HepG2 (cell line): ENCODE data around the gene CHM. TPM values are rescaled to one million over a fixed set of nuclear protein-coding genes. Genes with fewer than 3 reads are reported as not detected.

Experiments
- ATAC-seq: fragments of 200-7000 bp; cut with Tn5 transposase; 3 replicates; pipeline ENCODE4 v1.9.1; 2020; ENCODE audit warnings: mild to moderate bottlenecking, moderate library complexity
- BruUV-seq: library from RNA; stranded (reverse); fragments of 400-500 nt; replicated peaks from 2 replicates; lab custom pipeline; 2021; lab: Mats Ljungman, UMichigan
- CTCF ChIA-PET: fragments of 300-600 bp; formaldehyde crosslinking; extraction: SDS; loops from one replicate; lab custom pipeline; 2021; ENCODE audit warnings: low total read pairs, inconsistent platforms, low intra/inter-chr PET ratio; lab: Yijun Ruan, JAX
- POLR2A ChIA-PET: fragments of 350-600 bp; sonication (Branson Sonifier 250); formaldehyde crosslinking; loops from one replicate; lab custom pipeline; 2020; ENCODE audit warnings: antibody characterized with exemption, inconsistent platforms; lab: Yijun Ruan, JAX
- DNase-seq: peaks from one replicate; pipeline ENCODE4 v3.0.0-alpha.2; 2015; ENCODE audit warnings: low spot score
- FAIRE-seq: peaks from 3 replicates; lab custom pipeline; 2011; peaks lifted over from hg19 to GRCh38; lab: Jason Lieb, UNC
- H2AFZ ChIP-seq: one replicate; pipeline ENCODE4 v1.6.1; 2011; ENCODE audit warnings: low read length, inconsistent platforms
- H3K27ac ChIP-seq: fragments of 300-600 bp; 3 replicates; pipeline ENCODE4 v1.8.0; 2011; ENCODE audit warnings: mixed run types, mild to moderate bottlenecking, mixed read lengths, low read length, inconsistent platforms; ENCODE audit not compliant: insufficient read depth; ENCODE audit errors: extremely low read length
- H3K27me3 ChIP-seq, 2 experiments: fragments of 200-600 bp in 1 of 2; 2 replicates in 1 of 2; 3 replicates in 1 of 2; pipeline versions ENCODE4 v1.6.0 to v1.8.0; 2011; ENCODE audit warnings: low read length in 2 of 2, mild to moderate bottlenecking in 2 of 2, moderate library complexity in 2 of 2, inconsistent platforms in 1 of 2; ENCODE audit not compliant: insufficient read depth in 2 of 2, control insufficient read depth in 1 of 2
- H3K36me3 ChIP-seq, 2 experiments: fragments of 200-600 bp in 1 of 2; replicated peaks in 1 of 2; 2 replicates in 1 of 2; 3 replicates in 1 of 2; pipeline versions ENCODE4 v1.5.1 to v1.8.0; 2011; ENCODE audit warnings: low read length in 2 of 2, inconsistent platforms in 1 of 2; ENCODE audit not compliant: insufficient read depth in 2 of 2, control insufficient read depth in 1 of 2
- H3K4me1 ChIP-seq: 2 replicates; pipeline ENCODE4 v1.5.1; 2012; ENCODE audit warnings: low read length, inconsistent platforms; ENCODE audit not compliant: insufficient read depth
- H3K4me2 ChIP-seq: 2 replicates; pipeline ENCODE4 v1.6.0; 2011; ENCODE audit warnings: low read depth, low read length, inconsistent platforms
- H3K4me3 ChIP-seq, 3 experiments: fragments of 200-600 bp in 1 of 3; sonication (generic), shearing (Covaris generic) in 1 of 3; replicated peaks in 1 of 3; 2 replicates each; pipeline ENCODE4 v1.5.1; 2011 to 2016; ENCODE audit warnings: low read length in 3 of 3, inconsistent platforms in 2 of 3, low read depth in 2 of 3, mild to moderate bottlenecking in 2 of 3, control low read depth in 1 of 3, mixed read lengths in 1 of 3; ENCODE audit not compliant: insufficient read depth in 1 of 3
- H3K79me2 ChIP-seq: one replicate; pipeline ENCODE4 v1.6.1; 2011; ENCODE audit warnings: low read length, inconsistent platforms; ENCODE audit not compliant: insufficient read depth
- H3K9ac ChIP-seq: 2 replicates; pipeline ENCODE4 v1.6.0; 2011; ENCODE audit warnings: mild to moderate bottlenecking, low read depth, low read length, inconsistent platforms; ENCODE audit not compliant: insufficient read depth
- H3K9me3 ChIP-seq: 2 replicates; pipeline ENCODE4 v1.5.1; 2012; ENCODE audit warnings: mild to moderate bottlenecking, low read length
- H4K20me1 ChIP-seq: 2 replicates; pipeline ENCODE4 v1.6.0; 2011; ENCODE audit warnings: inconsistent platforms, mild to moderate bottlenecking, low read length, moderate library complexity; ENCODE audit not compliant: insufficient read depth
- ATF7 ChIP-seq, 2 experiments: fragments of 450-650 bp in 1 of 2; sonication (generic) in 1 of 2; formaldehyde crosslinking in 1 of 2; IDR thresholded peaks; 2 replicates each; pipeline versions ENCODE4 v1.4.0 to v1.6.1; 2016 to 2020; ENCODE audit warnings: antibody characterized with exemption in 1 of 2, mild to moderate bottlenecking in 1 of 2, missing genetic modification reagents in 1 of 2
- GFI1 ChIP-seq: sonication (generic); formaldehyde crosslinking; IDR thresholded peaks from 2 replicates; pipeline ENCODE4 v1.5.0; 2020; ENCODE audit warnings: missing genetic modification reagents, mild to moderate bottlenecking, borderline replicate concordance
- MEF2D ChIP-seq: sonication (generic); formaldehyde crosslinking; IDR thresholded peaks from 2 replicates; pipeline ENCODE4 v1.5.1; 2020; ENCODE audit warnings: mild to moderate bottlenecking, missing genetic modification reagents
- MIER2 ChIP-seq: IDR thresholded peaks from 2 replicates; pipeline ENCODE4 v1.6.1; 2016; ENCODE audit warnings: missing biosample characterization, missing genetic modification reagents
- ZNF644 ChIP-seq: IDR thresholded peaks from 2 replicates; pipeline ENCODE4 v1.6.1; 2016; ENCODE audit warnings: low read depth
- WGBS: methylation state at CpG from one replicate; pipeline ENCODE4 v1.1.6; 2017; ENCODE audit warnings: low lambda C conversion rate; 5-methylcytosine and 5-hydroxymethylcytosine counted together
- in situ Hi-C: cut with HindIII; loops from 2 replicates; pipeline ENCODE4 v1.10.0; 2017; ENCODE audit warnings: low pct_unique_long_range_greater_than_20kb; ENCODE audit not compliant: extremely low pct_ligation_motif_present
- intact Hi-C: fragments of 100-400 bp; cut with micrococcal nuclease; formaldehyde crosslinking; loops from one replicate; pipeline ENCODE4 v1.10.0; 2022; ENCODE audit not compliant: unreplicated experiment
- polyA plus RNA-seq, 8 experiments: library from polyadenylated mRNA; depleted of rRNA in 3 of 8; stranded (reverse) in 7 of 8; unstranded in 1 of 8; fragments of >200 nt; fragmentation: Illumina TruSeq in 4 of 8; extraction: Trizol in 4 of 8; gene quantifications; 2 replicates each; pipeline versions ENCODE4 v1.2.1 to v1.2.3, GENCODE V29; 2011 to 2016; ENCODE audit warnings: low read depth in 4 of 8, missing spikeins in 1 of 8, mixed read lengths in 1 of 8; ENCODE audit not compliant: insufficient read depth in 1 of 8
- total RNA-seq, 5 experiments: library from RNA; depleted of rRNA; stranded (reverse); fragments of >200 nt; fragmentation: Illumina TruSeq; extraction: Trizol; gene quantifications; 2 replicates each; pipeline ENCODE4 v1.2.3, GENCODE V29; 2016; ENCODE audit warnings: low read depth in 1 of 5
- TF ChIP-seq, protein P1 (sequence below): sonication (generic); formaldehyde crosslinking; IDR thresholded peaks from 2 replicates; pipeline ENCODE4 v1.4.0; 2020; ENCODE audit warnings: mild to moderate bottlenecking, missing genetic modification reagents
- TF ChIP-seq, protein P2 (sequence below): sonication (generic); formaldehyde crosslinking; IDR thresholded peaks from 2 replicates; pipeline ENCODE4 v1.8.1; 2023; ENCODE audit warnings: missing genetic modification reagents, mild to moderate bottlenecking, borderline replicate concordance
- TF ChIP-seq, protein P3 (sequence below): sonication (generic); formaldehyde crosslinking; conservative IDR thresholded peaks from 2 replicates; pipeline ENCODE4 v1.4.0; 2020; ENCODE audit warnings: mild to moderate bottlenecking, missing genetic modification reagents, moderate library complexity
- TF ChIP-seq, protein P4 (sequence below): IDR thresholded peaks from 2 replicates; pipeline ENCODE4 v1.6.1; 2016; ENCODE audit warnings: low read depth, missing genetic modification reagents, missing compliant biosample characterization

CHM gene
- total and polyA plus RNA-seq, 2 of the 13 experiments (the other 11 are each of a cell fraction or from before 2014, with no cell fraction given) = 15.1 to 15.5 TPM

DNA sequence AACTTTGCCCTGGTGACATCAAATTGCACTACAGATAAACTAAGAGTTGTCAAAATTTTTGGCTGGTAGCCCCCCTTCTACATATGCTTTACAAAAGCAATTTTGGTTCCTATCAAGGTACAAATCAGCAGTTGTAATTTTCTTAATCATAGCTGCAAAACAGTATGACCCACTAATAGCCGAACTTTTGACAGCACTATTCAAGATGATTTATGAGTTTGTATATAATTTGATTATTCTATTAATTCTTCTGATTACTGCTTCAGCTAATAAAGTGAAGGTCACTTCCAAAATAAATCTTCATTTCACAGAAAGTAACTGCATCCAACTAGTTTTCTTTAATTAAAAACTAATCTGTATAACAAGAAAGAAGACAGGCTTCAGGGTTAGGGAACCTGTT, 119.6 kb downstream of the CHM start:
- Histone ChIP-seq H3K9ac (no peak overlapping the region), H3K4me3 (no peak overlapping the region), H2AFZ (no peak overlapping the region), H3K36me3 (no peaks in the 10 kb centered on the region), H3K4me1 (no peaks in the 10 kb centered on the region), H3K27ac (no peak overlapping the region), H3K4me2 (no peak overlapping the region)
- no peak for ATAC-seq
- CTCF ChIA-PET = no interaction called here
- DNase-seq = no peak
- 91% methylated on average over 1 of the region's 1 CpG for WGBS
- intact Hi-C loops = loop anchor here (10.0 kb wide), 1 partner anchor 137 kb away; no protein-coding TSS in a partner anchor
- TF ChIP-seq MIER2 (CRISPR knock-in tag) = no peak
- TF ChIP-seq GFI1 (CRISPR knock-in tag) = no peak
- TF ChIP-seq ZNF644 (CRISPR knock-in tag) = no peak
- no peak for TF ChIP-seq MEF2D
- TF ChIP-seq, protein P1, sequence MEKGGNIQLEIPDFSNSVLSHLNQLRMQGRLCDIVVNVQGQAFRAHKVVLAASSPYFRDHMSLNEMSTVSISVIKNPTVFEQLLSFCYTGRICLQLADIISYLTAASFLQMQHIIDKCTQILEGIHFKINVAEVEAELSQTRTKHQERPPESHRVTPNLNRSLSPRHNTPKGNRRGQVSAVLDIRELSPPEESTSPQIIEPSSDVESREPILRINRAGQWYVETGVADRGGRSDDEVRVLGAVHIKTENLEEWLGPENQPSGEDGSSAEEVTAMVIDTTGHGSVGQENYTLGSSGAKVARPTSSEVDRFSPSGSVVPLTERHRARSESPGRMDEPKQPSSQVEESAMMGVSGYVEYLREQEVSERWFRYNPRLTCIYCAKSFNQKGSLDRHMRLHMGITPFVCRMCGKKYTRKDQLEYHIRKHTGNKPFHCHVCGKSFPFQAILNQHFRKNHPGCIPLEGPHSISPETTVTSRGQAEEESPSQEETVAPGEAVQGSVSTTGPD (CRISPR knock-in tag) = no peak
- no peak for TF ChIP-seq ATF7 (IDR thresholded peaks at IDR 0.05)
- TF ChIP-seq ATF7 (CRISPR knock-in tag; IDR thresholded peaks at IDR 0.05) = no peak
- TF ChIP-seq, protein P2, sequence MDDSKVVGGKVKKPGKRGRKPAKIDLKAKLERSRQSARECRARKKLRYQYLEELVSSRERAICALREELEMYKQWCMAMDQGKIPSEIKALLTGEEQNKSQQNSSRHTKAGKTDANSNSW (CRISPR knock-in tag) = no peak
- TF ChIP-seq, protein P3, sequence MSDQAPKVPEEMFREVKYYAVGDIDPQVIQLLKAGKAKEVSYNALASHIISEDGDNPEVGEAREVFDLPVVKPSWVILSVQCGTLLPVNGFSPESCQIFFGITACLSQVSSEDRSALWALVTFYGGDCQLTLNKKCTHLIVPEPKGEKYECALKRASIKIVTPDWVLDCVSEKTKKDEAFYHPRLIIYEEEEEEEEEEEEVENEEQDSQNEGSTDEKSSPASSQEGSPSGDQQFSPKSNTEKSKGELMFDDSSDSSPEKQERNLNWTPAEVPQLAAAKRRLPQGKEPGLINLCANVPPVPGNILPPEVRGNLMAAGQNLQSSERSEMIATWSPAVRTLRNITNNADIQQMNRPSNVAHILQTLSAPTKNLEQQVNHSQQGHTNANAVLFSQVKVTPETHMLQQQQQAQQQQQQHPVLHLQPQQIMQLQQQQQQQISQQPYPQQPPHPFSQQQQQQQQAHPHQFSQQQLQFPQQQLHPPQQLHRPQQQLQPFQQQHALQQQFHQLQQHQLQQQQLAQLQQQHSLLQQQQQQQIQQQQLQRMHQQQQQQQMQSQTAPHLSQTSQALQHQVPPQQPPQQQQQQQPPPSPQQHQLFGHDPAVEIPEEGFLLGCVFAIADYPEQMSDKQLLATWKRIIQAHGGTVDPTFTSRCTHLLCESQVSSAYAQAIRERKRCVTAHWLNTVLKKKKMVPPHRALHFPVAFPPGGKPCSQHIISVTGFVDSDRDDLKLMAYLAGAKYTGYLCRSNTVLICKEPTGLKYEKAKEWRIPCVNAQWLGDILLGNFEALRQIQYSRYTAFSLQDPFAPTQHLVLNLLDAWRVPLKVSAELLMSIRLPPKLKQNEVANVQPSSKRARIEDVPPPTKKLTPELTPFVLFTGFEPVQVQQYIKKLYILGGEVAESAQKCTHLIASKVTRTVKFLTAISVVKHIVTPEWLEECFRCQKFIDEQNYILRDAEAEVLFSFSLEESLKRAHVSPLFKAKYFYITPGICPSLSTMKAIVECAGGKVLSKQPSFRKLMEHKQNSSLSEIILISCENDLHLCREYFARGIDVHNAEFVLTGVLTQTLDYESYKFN = no peak
- TF ChIP-seq, protein P4, sequence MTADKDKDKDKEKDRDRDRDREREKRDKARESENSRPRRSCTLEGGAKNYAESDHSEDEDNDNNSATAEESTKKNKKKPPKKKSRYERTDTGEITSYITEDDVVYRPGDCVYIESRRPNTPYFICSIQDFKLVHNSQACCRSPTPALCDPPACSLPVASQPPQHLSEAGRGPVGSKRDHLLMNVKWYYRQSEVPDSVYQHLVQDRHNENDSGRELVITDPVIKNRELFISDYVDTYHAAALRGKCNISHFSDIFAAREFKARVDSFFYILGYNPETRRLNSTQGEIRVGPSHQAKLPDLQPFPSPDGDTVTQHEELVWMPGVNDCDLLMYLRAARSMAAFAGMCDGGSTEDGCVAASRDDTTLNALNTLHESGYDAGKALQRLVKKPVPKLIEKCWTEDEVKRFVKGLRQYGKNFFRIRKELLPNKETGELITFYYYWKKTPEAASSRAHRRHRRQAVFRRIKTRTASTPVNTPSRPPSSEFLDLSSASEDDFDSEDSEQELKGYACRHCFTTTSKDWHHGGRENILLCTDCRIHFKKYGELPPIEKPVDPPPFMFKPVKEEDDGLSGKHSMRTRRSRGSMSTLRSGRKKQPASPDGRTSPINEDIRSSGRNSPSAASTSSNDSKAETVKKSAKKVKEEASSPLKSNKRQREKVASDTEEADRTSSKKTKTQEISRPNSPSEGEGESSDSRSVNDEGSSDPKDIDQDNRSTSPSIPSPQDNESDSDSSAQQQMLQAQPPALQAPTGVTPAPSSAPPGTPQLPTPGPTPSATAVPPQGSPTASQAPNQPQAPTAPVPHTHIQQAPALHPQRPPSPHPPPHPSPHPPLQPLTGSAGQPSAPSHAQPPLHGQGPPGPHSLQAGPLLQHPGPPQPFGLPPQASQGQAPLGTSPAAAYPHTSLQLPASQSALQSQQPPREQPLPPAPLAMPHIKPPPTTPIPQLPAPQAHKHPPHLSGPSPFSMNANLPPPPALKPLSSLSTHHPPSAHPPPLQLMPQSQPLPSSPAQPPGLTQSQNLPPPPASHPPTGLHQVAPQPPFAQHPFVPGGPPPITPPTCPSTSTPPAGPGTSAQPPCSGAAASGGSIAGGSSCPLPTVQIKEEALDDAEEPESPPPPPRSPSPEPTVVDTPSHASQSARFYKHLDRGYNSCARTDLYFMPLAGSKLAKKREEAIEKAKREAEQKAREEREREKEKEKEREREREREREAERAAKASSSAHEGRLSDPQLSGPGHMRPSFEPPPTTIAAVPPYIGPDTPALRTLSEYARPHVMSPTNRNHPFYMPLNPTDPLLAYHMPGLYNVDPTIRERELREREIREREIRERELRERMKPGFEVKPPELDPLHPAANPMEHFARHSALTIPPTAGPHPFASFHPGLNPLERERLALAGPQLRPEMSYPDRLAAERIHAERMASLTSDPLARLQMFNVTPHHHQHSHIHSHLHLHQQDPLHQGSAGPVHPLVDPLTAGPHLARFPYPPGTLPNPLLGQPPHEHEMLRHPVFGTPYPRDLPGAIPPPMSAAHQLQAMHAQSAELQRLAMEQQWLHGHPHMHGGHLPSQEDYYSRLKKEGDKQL (CRISPR knock-in tag) = no peak
- TF ChIP-seq, all 625 proteins: peak for 0
- no TSS peak for BruUV-seq
- POLR2A ChIA-PET = no interaction called here
- in situ Hi-C loops = no loop called here
- no peak for FAIRE-seq
- Histone ChIP-seq H3K79me2 (no peaks in the 10 kb centered on the region), H4K20me1 (no peaks in the 10 kb centered on the region), H3K9me3 (no peaks in the 10 kb centered on the region), H3K27me3 (no peaks in the 10 kb centered on the region)
